Measurements from ENCODE around the gene PLK5. TPM values are rescaled to one million over a fixed set of nuclear protein-coding genes. Genes with fewer than 3 reads are reported as not detected.
A peak's percentile ranks its signal among the peaks of the same experiment; 100 is the strongest.

The PLK5 gene
- total and polyA plus RNA-seq, 2 of the 4 experiments (the other 2 are of a cell fraction), result not detected

DNA sequence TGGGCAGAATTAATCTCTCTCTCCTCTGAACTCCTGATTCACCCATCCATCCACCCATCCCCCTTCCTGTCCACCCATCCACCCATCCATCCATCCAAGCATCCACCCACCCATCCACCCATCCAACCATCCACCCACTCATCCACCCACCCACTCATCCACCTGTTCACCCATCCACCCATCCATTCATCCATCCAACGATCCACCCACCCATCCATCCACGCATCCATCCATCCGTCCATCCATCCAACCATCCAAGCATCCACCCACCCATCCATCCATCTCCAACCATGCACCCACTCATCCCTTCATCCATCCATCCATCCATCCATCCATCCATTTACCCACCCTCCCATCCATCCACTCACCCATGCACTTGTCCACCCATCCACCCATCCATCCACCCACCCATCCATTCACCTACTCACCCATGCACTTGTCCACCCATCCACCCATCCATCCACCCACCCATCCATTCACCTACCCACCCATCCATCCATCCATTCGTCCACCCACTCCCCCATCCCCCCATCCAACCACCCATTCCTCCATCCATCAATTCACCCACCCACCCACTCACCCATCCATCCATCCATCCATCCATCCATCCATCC, 25.6 kb downstream of the PLK5 start:
- BruUV-seq (replicated peaks), result no TSS peak
- Histone ChIP-seq H3K27ac (ENCODE audit: insufficient read depth, low read length) (no peak overlapping the region), H3K56ac (ENCODE audit: extremely low read depth, insufficient read depth, low read length) (no peak overlapping the region), H3K4me2 (ENCODE audit: low read depth, low read length) (no peak overlapping the region), H2BK15ac (ENCODE audit: low read depth, low read length) (no peak overlapping the region), H4K20me1 (ENCODE audit: insufficient read depth, low read length) (no peaks in the 10 kb centered on the region; the same call in 1 of the 2 replicates), H4K8ac (ENCODE audit: low read depth in 2 of 2, low read length in 2 of 2) (no peak overlapping the region), H3K4me1 (ENCODE audit: control insufficient read depth, insufficient read depth, low read length) (no peaks in the 10 kb centered on the region), H3K36me3 (ENCODE audit: control insufficient read depth, insufficient read depth, low read length) (peaks cover 7% of the 10 kb centered on the region; the same call in 1 of the 2 replicates), H4K91ac (ENCODE audit: insufficient read depth, low read depth, low read length) (no peak overlapping the region), H3K9me1 (ENCODE audit: insufficient read depth, low read length) (peaks cover 3% of the 10 kb centered on the region; the same call in 1 of the 2 replicates), H3K9me3 (ENCODE audit: control insufficient read depth, insufficient read depth, low read length) (no peaks in the 10 kb centered on the region), H3K4ac (ENCODE audit: low read depth, low read length) (no peak overlapping the region), H3K4me3 (ENCODE audit: insufficient read depth, low read depth, low read length) (no peak overlapping the region), H2BK20ac (ENCODE audit: low read depth, low read length) (no peak overlapping the region), H3K23ac (ENCODE audit: low read depth, low read length) (no peak overlapping the region), H2AK5ac (ENCODE audit: low read depth, low read length) (no peak overlapping the region), H3K14ac (replicated peaks; ENCODE audit: low read depth, low read length) (no peak overlapping the region), H2BK5ac (ENCODE audit: low read depth, low read length, poor library complexity, severe bottlenecking) (peak overlapping the region; percentile 45), H3K79me1 (ENCODE audit: low read depth in 1 of 2, low read length in 2 of 2) (peaks cover 3 to 6% of the 10 kb centered on the region in 2 experiments; a peak in 2 of 4 replicates), H3K9ac (ENCODE audit: low read depth, low read length) (no peak overlapping the region), H2AK9ac (replicated peaks; ENCODE audit: low read depth, low read length, poor library complexity) (no peak overlapping the region), H2BK120ac (ENCODE audit: low read depth, low read length) (no peak overlapping the region), H2AFZ (replicated peaks; ENCODE audit: low read length, poor library complexity) (no peak overlapping the region), H3K18ac (ENCODE audit: low read depth, low read length) (no peak overlapping the region), H4K5ac (ENCODE audit: low read depth, low read length) (no peak overlapping the region), H3K27me3 (ENCODE audit: control insufficient read depth, insufficient read depth, low read length) (peaks cover 2% of the 10 kb centered on the region)
- ChIA-PET CTCF (no interaction called here), POLR2A (ENCODE audit: unreplicated experiment) (no interaction called here)
- 84% methylated on average over 4 of the region's 4 CpGs; no CpG with 5 or more reads in 1 of the 2 experiments for WGBS, 2 experiments (ENCODE audit: extremely low coverage in 2 of 2, insufficient read length in 1 of 2)
- no peak for ATAC-seq (ENCODE audit: low read depth)
- TF ChIP-seq POLR2A (IDR thresholded peaks at IDR 0.05; ENCODE audit: low read depth, low read length) (no peak), RFX5 (IDR thresholded peaks at IDR 0.05; ENCODE audit: low read depth, low read length) (no peak), FOS (IDR thresholded peaks at IDR 0.05; ENCODE audit: low read depth, low read length) (no peak), RAD21 (IDR thresholded peaks at IDR 0.05; ENCODE audit: low read length) (no peak), MAZ (IDR thresholded peaks at IDR 0.05; ENCODE audit: borderline replicate concordance, low read depth, low read length) (no peak), RCOR1 (IDR thresholded peaks at IDR 0.05; ENCODE audit: insufficient replicate concordance, low read length) (no peak), NFE2L2 (IDR thresholded peaks at IDR 0.05; ENCODE audit: low read depth, low read length) (no peak), MAFK (IDR thresholded peaks at IDR 0.05; ENCODE audit: low read depth, low read length) (no peak)
- TF ChIP-seq, protein P1, sequence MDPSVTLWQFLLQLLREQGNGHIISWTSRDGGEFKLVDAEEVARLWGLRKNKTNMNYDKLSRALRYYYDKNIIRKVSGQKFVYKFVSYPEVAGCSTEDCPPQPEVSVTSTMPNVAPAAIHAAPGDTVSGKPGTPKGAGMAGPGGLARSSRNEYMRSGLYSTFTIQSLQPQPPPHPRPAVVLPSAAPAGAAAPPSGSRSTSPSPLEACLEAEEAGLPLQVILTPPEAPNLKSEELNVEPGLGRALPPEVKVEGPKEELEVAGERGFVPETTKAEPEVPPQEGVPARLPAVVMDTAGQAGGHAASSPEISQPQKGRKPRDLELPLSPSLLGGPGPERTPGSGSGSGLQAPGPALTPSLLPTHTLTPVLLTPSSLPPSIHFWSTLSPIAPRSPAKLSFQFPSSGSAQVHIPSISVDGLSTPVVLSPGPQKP (IDR thresholded peaks at IDR 0.05; ENCODE audit: borderline replicate concordance, low read depth, low read length), result no peak
- in situ Hi-C loops (cut with MboI; ENCODE audit: low sequenced_read_pairs), result loop anchor here (25.0 kb wide), 1 partner anchor 238 kb away; no protein-coding TSS in a partner anchor
- intact Hi-C loops (cut with micrococcal nuclease), result loop anchor here (5.0 kb wide), 1 partner anchor 248 kb away; no protein-coding TSS in a partner anchor
- no peak for DNase-seq
- dilution Hi-C loops (cut with HindIII; ENCODE audit: low sequenced_read_pairs, unreplicated experiment), result no loop called here

All from IMR-90 (cell line).